HG02642 (cell line): ENCODE data around the gene SHROOM4.

Experiments
- ATAC-seq: cut with Tn5 transposase; IDR thresholded peaks from one replicate; pipeline ENCODE4 v1.9.1; 2021; ENCODE audit warnings: mild to moderate bottlenecking; ENCODE audit not compliant: unreplicated experiment, poor library complexity

SHROOM4 gene

GRCh38 chrX:50707955-50708699 lies 105.9 kb downstream of the SHROOM4 start:
- ATAC-seq, result no peak

GRCh38 chrX:50707405-50707804 lies 106.6 kb downstream of the SHROOM4 start:
- no peak for ATAC-seq

GRCh38 chrX:50705042-50705441 lies 109.0 kb downstream of the SHROOM4 start:
- no peak for ATAC-seq

GRCh38 chrX:50704360-50704759 lies 109.6 kb downstream of the SHROOM4 start:
- ATAC-seq, result no peak

- ATAC-seq, result no peak
These were observed 113.1 kb downstream of the SHROOM4 start for GRCh38 chrX:50700921-50701320.

- no peak for ATAC-seq
These were observed 115.0 kb downstream of the SHROOM4 start for GRCh38 chrX:50698944-50699343.

GRCh38 chrX:50697691-50698090 lies 116.3 kb downstream of the SHROOM4 start:
- ATAC-seq, result no peak

GRCh38 chrX:50691820-50692219 lies 122.2 kb downstream of the SHROOM4 start:
- ATAC-seq, result no peak

GRCh38 chrX:50684871-50685270 lies 129.1 kb downstream of the SHROOM4 start:
- no peak for ATAC-seq

GRCh38 chrX:50680990-50681389 lies 133.0 kb downstream of the SHROOM4 start:
- no peak for ATAC-seq

GRCh38 chrX:50677789-50678188 lies 136.2 kb downstream of the SHROOM4 start:
- ATAC-seq, result no peak

GRCh38 chrX:50671661-50672060 lies 142.3 kb downstream of the SHROOM4 start:
- no peak for ATAC-seq

- no peak for ATAC-seq
These were observed 145.1 kb downstream of the SHROOM4 start for GRCh38 chrX:50668860-50669259.

- ATAC-seq, result no peak
These were observed 165.8 kb downstream of the SHROOM4 start for GRCh38 chrX:50648156-50648555.

GRCh38 chrX:50644496-50644895 lies 169.5 kb downstream of the SHROOM4 start:
- ATAC-seq, result no peak

- no peak for ATAC-seq
These were observed 170.4 kb downstream of the SHROOM4 start for GRCh38 chrX:50643525-50644137.

GRCh38 chrX:50638123-50638522 lies 175.9 kb downstream of the SHROOM4 start:
- no peak for ATAC-seq

- ATAC-seq, result no peak
These were observed 178.1 kb downstream of the SHROOM4 start for GRCh38 chrX:50635817-50636365.

GRCh38 chrX:50635162-50635561 lies 178.8 kb downstream of the SHROOM4 start:
- ATAC-seq, result no peak

- no peak for ATAC-seq
These were observed 184.2 kb downstream of the SHROOM4 start for GRCh38 chrX:50629774-50630173.

GRCh38 chrX:50627696-50628095 lies 186.3 kb downstream of the SHROOM4 start:
- ATAC-seq, result no peak

- ATAC-seq, result no peak
These were observed 187.6 kb downstream of the SHROOM4 start for GRCh38 chrX:50626432-50626831.
